Kidney epithelial cell (primary cell): Measurements from ENCODE around the gene COLEC11. TPM values are rescaled to one million over a fixed set of nuclear protein-coding genes. Genes with fewer than 3 reads are reported as not detected.

Experiments used
- DNase-seq: peaks from one replicate; pipeline ENCODE4 v3.0.0-alpha.2; 2010; ENCODE audit warnings: low read depth
- H3K27me3 ChIP-seq: 2 replicates; pipeline ENCODE4 v1.6.0; 2011; ENCODE audit warnings: low read length; ENCODE audit not compliant: control insufficient read depth, insufficient read depth
- H3K36me3 ChIP-seq: 2 replicates; pipeline ENCODE4 v1.5.1; 2011; ENCODE audit warnings: low read length; ENCODE audit not compliant: control insufficient read depth, insufficient read depth
- H3K4me3 ChIP-seq: 2 replicates; pipeline ENCODE4 v1.5.1; 2011; ENCODE audit warnings: low read depth, mild to moderate bottlenecking, control low read depth, low read length
- CTCF ChIP-seq: IDR thresholded peaks from 2 replicates; pipeline ENCODE4 v1.5.1; 2011; ENCODE audit warnings: mild to moderate bottlenecking, moderate library complexity, low read length, control low read depth, inconsistent platforms; ENCODE audit not compliant: insufficient read depth, poor library complexity, severe bottlenecking
- total RNA-seq: library from RNA; depleted of rRNA; stranded (reverse); fragments of >200 nt; gene quantifications from 2 replicates; pipeline ENCODE4 v1.2.3, GENCODE V29; 2015

COLEC11 gene
- total RNA-seq, 1 donor from 2014 or later = not detected

GRCh38 chr2:3625186-3625585, 30.3 kb downstream of the COLEC11 start:
- no peak for TF ChIP-seq CTCF
- no peaks in the 10 kb centered on the region for H3K27me3 ChIP-seq
- no peak for DNase-seq

DNA sequence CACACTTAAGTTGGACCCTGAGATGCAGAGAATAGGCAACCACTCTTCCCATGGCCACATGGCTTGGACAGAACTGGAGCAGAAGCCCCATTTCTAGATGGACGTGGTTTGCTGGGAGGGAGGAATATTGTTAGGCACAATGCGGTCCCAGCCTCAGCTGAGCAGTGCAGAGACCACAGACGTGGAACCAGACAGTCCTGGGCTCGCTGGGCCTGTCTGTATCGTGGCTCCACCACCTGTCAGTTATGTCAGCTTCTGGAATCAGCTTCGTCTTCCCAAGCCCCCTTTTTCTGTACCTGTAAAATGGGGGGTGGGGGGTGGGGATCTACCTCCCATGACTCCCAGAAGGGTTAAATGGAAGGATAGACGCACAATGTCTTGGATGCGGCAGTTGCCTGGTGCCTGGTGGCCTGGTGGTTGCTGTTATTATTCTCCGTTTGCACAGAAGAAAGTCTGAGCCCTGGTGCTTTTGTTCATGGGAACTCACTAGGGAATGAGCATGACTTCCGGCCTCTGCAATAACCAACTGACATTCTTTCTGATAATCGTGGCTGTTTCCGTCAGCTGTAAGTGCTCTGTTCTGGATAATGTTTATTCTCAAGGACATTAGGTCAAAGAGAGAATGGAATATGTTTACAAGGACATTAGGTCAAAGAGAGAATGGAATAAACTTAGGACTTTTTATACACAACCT, 31.4 kb downstream of the COLEC11 start:
- Histone ChIP-seq H3K36me3 (no peaks in the 10 kb centered on the region), H3K4me3 (no peak overlapping the region), H3K27me3 (no peaks in the 10 kb centered on the region)
- no peak for DNase-seq
- TF ChIP-seq CTCF = no peak

More at GRCh38 chr2:3625186-3625585, 30.3 kb downstream of the COLEC11 start:
- no peak overlapping the region for H3K4me3 ChIP-seq
- no peaks in the 10 kb centered on the region for H3K36me3 ChIP-seq

GRCh38 chr2:3626812-3627499, 32.0 kb downstream of the COLEC11 start:
- Histone ChIP-seq H3K4me3 (no peak overlapping the region), H3K27me3 (no peaks in the 10 kb centered on the region), H3K36me3 (no peaks in the 10 kb centered on the region)
- TF ChIP-seq CTCF = no peak
- no peak for DNase-seq

DNA sequence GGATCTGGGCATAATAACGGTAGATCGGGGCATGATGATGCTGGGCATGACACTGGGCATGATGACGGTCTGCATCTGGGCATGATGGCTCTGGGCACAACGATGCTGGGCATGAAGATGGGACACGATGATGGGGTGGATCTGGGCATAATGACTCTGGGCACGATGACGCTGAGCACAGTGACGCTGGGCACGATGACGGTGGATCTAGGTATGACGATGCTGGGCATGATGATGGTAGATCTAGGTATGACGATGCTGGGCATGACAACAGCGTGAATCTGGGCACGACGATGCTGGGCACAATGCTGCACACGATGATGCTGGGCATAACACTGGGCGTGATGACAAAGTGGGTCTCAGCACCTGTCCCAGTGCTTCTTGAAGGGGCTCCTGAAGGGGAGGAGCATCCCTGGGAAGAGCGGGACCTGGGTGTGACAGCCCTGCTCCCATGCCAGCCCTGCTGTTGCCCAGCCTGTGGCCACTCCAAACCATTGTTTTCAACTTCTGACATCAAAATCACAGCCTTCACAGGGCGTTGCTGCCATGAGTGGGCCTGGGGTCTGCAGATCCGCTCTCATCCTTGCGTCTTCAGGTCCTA, 32.7 kb downstream of the COLEC11 start:
- TF ChIP-seq CTCF = no peak
- Histone ChIP-seq H3K27me3 (no peaks in the 10 kb centered on the region), H3K4me3 (no peak overlapping the region), H3K36me3 (no peaks in the 10 kb centered on the region)
- no peak for DNase-seq

DNA sequence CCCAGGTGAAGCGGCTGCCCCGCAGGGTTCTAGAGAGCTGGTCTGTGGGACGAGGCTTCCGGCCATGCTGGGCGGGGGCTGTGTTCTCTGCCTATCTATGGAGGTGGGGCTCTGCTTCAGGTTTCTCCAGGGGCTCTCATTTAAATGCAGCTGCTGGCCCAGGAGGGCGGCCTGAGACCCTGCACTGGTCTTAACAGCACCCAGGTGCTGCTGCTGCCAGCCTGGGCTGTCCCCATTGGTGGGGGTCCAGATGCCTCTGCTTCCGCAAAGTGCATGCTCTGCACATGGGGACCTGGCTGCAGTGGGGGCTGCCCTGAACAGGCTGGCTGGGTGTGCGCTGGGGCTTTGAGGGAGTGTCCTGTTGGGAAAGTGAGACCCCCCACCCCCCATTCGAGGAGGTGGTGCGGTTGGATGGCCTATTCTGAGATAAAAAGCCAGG, 33.3 kb downstream of the COLEC11 start:
- no peak overlapping the region for H3K4me3 ChIP-seq
- DNase-seq = no peak
- no peaks in the 10 kb centered on the region for H3K27me3 ChIP-seq
- no peak for TF ChIP-seq CTCF
- no peaks in the 10 kb centered on the region for H3K36me3 ChIP-seq

- TF ChIP-seq CTCF = peak; percentile 17
- H3K27me3 ChIP-seq = no peaks in the 10 kb centered on the region
- DNase-seq = no peak
These were observed 33.9 kb downstream of the COLEC11 start for GRCh38 chr2:3628800-3629199.

More at GRCh38 chr2:3628800-3629199, 33.9 kb downstream of the COLEC11 start:
- Histone ChIP-seq H3K4me3 (no peak overlapping the region), H3K36me3 (no peaks in the 10 kb centered on the region)
